ENCODE data around the gene GOLGB1.

GRCh38 chr3:121722411-121722810 is 27.1 kb downstream of the GOLGB1 start:
- TF ChIP-seq EZH2phosphoT487 (IDR thresholded peaks at IDR 0.05; ENCODE audit: low read length) (no peak), CTCF (IDR thresholded peaks at IDR 0.05; ENCODE audit: low read length) (no peak), EZH2 (optimal IDR thresholded peaks at IDR 0.05; ENCODE audit: low read depth, low read length) (no peak)

All from MM.1S (cell line).